ENCODE measurements around the gene MAGI1. TPM values are rescaled to one million over a fixed set of nuclear protein-coding genes. Genes with fewer than 3 reads are reported as not detected.
"Not testable (repeated sequence)": the region's sequence is repeated elsewhere in the genome, so short reads cannot be mapped to it uniquely, and the experiment has no call there.

The MAGI1 gene
- total and polyA plus RNA-seq, 7 experiments from 2014 or later = 0.39 TPM; not detected in 6

- Histone ChIP-seq H3K27me3 (ENCODE audit: control insufficient read depth in 2 of 2, insufficient read depth in 2 of 2, low read length in 2 of 2) (no peaks in the 10 kb centered on the region), H3K9me3 (ENCODE audit: control insufficient read depth in 2 of 3, low read length in 3 of 3) (no peaks in the 10 kb centered on the region), H3K4me1 (ENCODE audit: control insufficient read depth in 2 of 2, insufficient read depth in 2 of 2, low read length in 2 of 2) (no peaks in the 10 kb centered on the region), H3K27ac (ENCODE audit: low read depth, low read length) (no peak overlapping the region), H3K36me3 (ENCODE audit: control insufficient read depth in 2 of 3, insufficient read depth in 3 of 3, low read length in 3 of 3) (no peaks in the 10 kb centered on the region), H3K4me3 (ENCODE audit: low read length) (no peak overlapping the region)
- ChIA-PET POLR2A (no interaction called here), CTCF (no interaction called here)
- Mint-ChIP-seq H3K4me1 (no peaks in the 10 kb centered on the region), H3K4me3 (no peak overlapping the region), H3K36me3 (no peaks in the 10 kb centered on the region), H3K9me3 (peaks cover 0 to 7% (median 0%) of the 10 kb centered on the region in 11 donors), H3K27me3 (no peaks in the 10 kb centered on the region), H3K27ac (no peak overlapping the region)
- intact Hi-C loops (cut with micrococcal nuclease) = no loop called here
- DNase-seq (no peak), ATAC-seq (no peak)
Observed at GRCh38 chr3:65569845-65570405, 468.8 kb downstream of the MAGI1 start.

GRCh38 chr3:65569129-65569528, 469.6 kb downstream of the MAGI1 start:
- intact Hi-C loops (cut with micrococcal nuclease) = no loop called here
- Mint-ChIP-seq H3K27me3 (no peaks in the 10 kb centered on the region), H3K9me3 (peaks cover 0 to 4% (median 0%) of the 10 kb centered on the region in 11 donors), H3K4me3 (no peak overlapping the region), H3K4me1 (no peaks in the 10 kb centered on the region), H3K36me3 (no peaks in the 10 kb centered on the region), H3K27ac (no peak overlapping the region)
- H3K27ac ChIP-seq (ENCODE audit: low read depth, low read length) = no peak overlapping the region
- DNase-seq (no peak), ATAC-seq (no peak)
- no peaks in the 10 kb centered on the region for H3K27me3 ChIP-seq (ENCODE audit: control insufficient read depth in 2 of 2, insufficient read depth in 2 of 2, low read length in 2 of 2)
- H3K36me3 ChIP-seq (ENCODE audit: control insufficient read depth in 2 of 3, insufficient read depth in 3 of 3, low read length in 3 of 3) = no peaks in the 10 kb centered on the region
- H3K9me3 ChIP-seq (ENCODE audit: control insufficient read depth in 2 of 3, low read length in 3 of 3) = no peaks in the 10 kb centered on the region
- no peak overlapping the region for H3K4me3 ChIP-seq (ENCODE audit: low read length)
- POLR2A ChIA-PET = no interaction called here
- H3K4me1 ChIP-seq (ENCODE audit: control insufficient read depth in 2 of 2, insufficient read depth in 2 of 2, low read length in 2 of 2) = no peaks in the 10 kb centered on the region
- CTCF ChIA-PET = no interaction called here

GRCh38 chr3:65568497-65568896, 470.2 kb downstream of the MAGI1 start:
- CTCF ChIA-PET = no interaction called here
- no peak overlapping the region for H3K4me3 Mint-ChIP-seq
- ATAC-seq (no peak), DNase-seq (no peak)
- Histone ChIP-seq H3K4me1 (ENCODE audit: control insufficient read depth in 2 of 2, insufficient read depth in 2 of 2, low read length in 2 of 2) (no peaks in the 10 kb centered on the region), H3K27ac (ENCODE audit: low read depth, low read length) (no peak overlapping the region), H3K36me3 (ENCODE audit: control insufficient read depth in 2 of 3, insufficient read depth in 3 of 3, low read length in 3 of 3) (no peaks in the 10 kb centered on the region), H3K4me3 (ENCODE audit: low read length) (no peak overlapping the region), H3K27me3 (ENCODE audit: control insufficient read depth in 2 of 2, insufficient read depth in 2 of 2, low read length in 2 of 2) (no peaks in the 10 kb centered on the region), H3K9me3 (ENCODE audit: control insufficient read depth in 2 of 3, low read length in 3 of 3) (no peaks in the 10 kb centered on the region)
- no peaks in the 10 kb centered on the region for H3K4me1 Mint-ChIP-seq
- no peaks in the 10 kb centered on the region for H3K27me3 Mint-ChIP-seq
- POLR2A ChIA-PET = no interaction called here
- no peak overlapping the region for H3K27ac Mint-ChIP-seq
- intact Hi-C loops (cut with micrococcal nuclease) = no loop called here
- H3K9me3 Mint-ChIP-seq = peaks cover 0 to 4% (median 0%) of the 10 kb centered on the region in 11 donors
- H3K36me3 Mint-ChIP-seq = no peaks in the 10 kb centered on the region

GRCh38 chr3:65565744-65566143, 473.0 kb downstream of the MAGI1 start:
- H3K27ac Mint-ChIP-seq; H3K9me3 ChIP-seq (ENCODE audit: control insufficient read depth in 2 of 3, low read length in 3 of 3); POLR2A ChIA-PET; H3K9me3 Mint-ChIP-seq; H3K36me3 Mint-ChIP-seq; H3K27me3 ChIP-seq (ENCODE audit: control insufficient read depth in 2 of 2, insufficient read depth in 2 of 2, low read length in 2 of 2); H3K27ac ChIP-seq (ENCODE audit: low read depth, low read length); H3K36me3 ChIP-seq (ENCODE audit: control insufficient read depth in 2 of 3, insufficient read depth in 3 of 3, low read length in 3 of 3); intact Hi-C loops (cut with micrococcal nuclease); CTCF ChIA-PET; DNase-seq; H3K4me1 Mint-ChIP-seq; ATAC-seq; H3K4me1 ChIP-seq (ENCODE audit: control insufficient read depth in 2 of 2, insufficient read depth in 2 of 2, low read length in 2 of 2); H3K4me3 Mint-ChIP-seq; H3K4me3 ChIP-seq (ENCODE audit: low read length); H3K27me3 Mint-ChIP-seq: not testable (repeated sequence)

GRCh38 chr3:65564483-65564882, 474.2 kb downstream of the MAGI1 start:
- intact Hi-C loops (cut with micrococcal nuclease) = no loop called here
- Histone ChIP-seq H3K9me3 (ENCODE audit: control insufficient read depth in 2 of 3, low read length in 3 of 3) (no peaks in the 10 kb centered on the region), H3K27me3 (ENCODE audit: control insufficient read depth in 2 of 2, insufficient read depth in 2 of 2, low read length in 2 of 2) (no peaks in the 10 kb centered on the region), H3K4me3 (ENCODE audit: low read length) (no peak overlapping the region), H3K27ac (ENCODE audit: low read depth, low read length) (no peak overlapping the region), H3K4me1 (ENCODE audit: control insufficient read depth in 2 of 2, insufficient read depth in 2 of 2, low read length in 2 of 2) (no peaks in the 10 kb centered on the region), H3K36me3 (ENCODE audit: control insufficient read depth in 2 of 3, insufficient read depth in 3 of 3, low read length in 3 of 3) (no peaks in the 10 kb centered on the region)
- no peak overlapping the region for H3K27ac Mint-ChIP-seq
- H3K27me3 Mint-ChIP-seq = peaks cover 0 to 7% (median 0%) of the 10 kb centered on the region in 5 donors
- H3K4me1 Mint-ChIP-seq = no peaks in the 10 kb centered on the region
- ATAC-seq = no peak
- ChIA-PET POLR2A (no interaction called here), CTCF (no interaction called here)
- H3K4me3 Mint-ChIP-seq = no peak overlapping the region
- H3K9me3 Mint-ChIP-seq = no peaks in the 10 kb centered on the region
- no peaks in the 10 kb centered on the region for H3K36me3 Mint-ChIP-seq
- DNase-seq = no peak

- ATAC-seq = no peak
- Mint-ChIP-seq H3K9me3 (no peaks in the 10 kb centered on the region), H3K4me3 (no peak overlapping the region), H3K27ac (no peak overlapping the region), H3K36me3 (no peaks in the 10 kb centered on the region), H3K27me3 (peaks cover 0 to 7% (median 0%) of the 10 kb centered on the region in 5 donors), H3K4me1 (no peaks in the 10 kb centered on the region)
- ChIA-PET POLR2A (no interaction called here), CTCF (interaction anchor here (0.7 kb wide), 1 partner anchor 64 kb away, joined by 3 read pairs; no protein-coding TSS in a partner anchor)
- no peaks in the 10 kb centered on the region for H3K9me3 ChIP-seq (ENCODE audit: control insufficient read depth in 2 of 3, low read length in 3 of 3)
- H3K4me1 ChIP-seq (ENCODE audit: control insufficient read depth in 2 of 2, insufficient read depth in 2 of 2, low read length in 2 of 2) = no peaks in the 10 kb centered on the region
- no peaks in the 10 kb centered on the region for H3K36me3 ChIP-seq (ENCODE audit: control insufficient read depth in 2 of 3, insufficient read depth in 3 of 3, low read length in 3 of 3)
- no peak overlapping the region for H3K4me3 ChIP-seq (ENCODE audit: low read length)
- no peaks in the 10 kb centered on the region for H3K27me3 ChIP-seq (ENCODE audit: control insufficient read depth in 2 of 2, insufficient read depth in 2 of 2, low read length in 2 of 2)
- intact Hi-C loops (cut with micrococcal nuclease) = no loop called here
- H3K27ac ChIP-seq (ENCODE audit: low read depth, low read length) = no peak overlapping the region
- no peak for DNase-seq
Observed at GRCh38 chr3:65563861-65564260, 474.9 kb downstream of the MAGI1 start.

- no peak overlapping the region for H3K4me3 ChIP-seq (ENCODE audit: low read length)
- no peaks in the 10 kb centered on the region for H3K4me1 ChIP-seq (ENCODE audit: control insufficient read depth in 2 of 2, insufficient read depth in 2 of 2, low read length in 2 of 2)
- no peak overlapping the region for H3K27ac ChIP-seq (ENCODE audit: low read depth, low read length)
- DNase-seq (no peak), ATAC-seq (no peak)
- Mint-ChIP-seq H3K27ac (no peak overlapping the region), H3K36me3 (no peaks in the 10 kb centered on the region), H3K4me1 (no peaks in the 10 kb centered on the region), H3K9me3 (peaks cover 0 to 3% (median 0%) of the 10 kb centered on the region in 11 donors), H3K27me3 (peaks cover 0 to 7% (median 0%) of the 10 kb centered on the region in 5 donors), H3K4me3 (no peak overlapping the region)
- intact Hi-C loops (cut with micrococcal nuclease) = no loop called here
- CTCF ChIA-PET = no interaction called here
- H3K36me3 ChIP-seq (ENCODE audit: control insufficient read depth in 2 of 3, insufficient read depth in 3 of 3, low read length in 3 of 3) = no peaks in the 10 kb centered on the region
- no peaks in the 10 kb centered on the region for H3K9me3 ChIP-seq (ENCODE audit: control insufficient read depth in 2 of 3, low read length in 3 of 3)
- POLR2A ChIA-PET = no interaction called here
- no peaks in the 10 kb centered on the region for H3K27me3 ChIP-seq (ENCODE audit: control insufficient read depth in 2 of 2, insufficient read depth in 2 of 2, low read length in 2 of 2)
Observed at GRCh38 chr3:65562447-65562846, 476.3 kb downstream of the MAGI1 start.

Data from naive thymus-derived CD4-positive, alpha-beta T cell (primary cell).